HG02885 (cell line): ENCODE results near the gene ACADVL.

Experiments
- ATAC-seq: cut with Tn5 transposase; IDR thresholded peaks from one replicate; pipeline ENCODE4 v1.9.1; 2021; ENCODE audit warnings: mild to moderate bottlenecking; ENCODE audit not compliant: unreplicated experiment, poor library complexity

The ACADVL gene

GRCh38 chr17:7248796-7249195 is 29.1 kb downstream of the ACADVL start:
- no peak for ATAC-seq

DNA sequence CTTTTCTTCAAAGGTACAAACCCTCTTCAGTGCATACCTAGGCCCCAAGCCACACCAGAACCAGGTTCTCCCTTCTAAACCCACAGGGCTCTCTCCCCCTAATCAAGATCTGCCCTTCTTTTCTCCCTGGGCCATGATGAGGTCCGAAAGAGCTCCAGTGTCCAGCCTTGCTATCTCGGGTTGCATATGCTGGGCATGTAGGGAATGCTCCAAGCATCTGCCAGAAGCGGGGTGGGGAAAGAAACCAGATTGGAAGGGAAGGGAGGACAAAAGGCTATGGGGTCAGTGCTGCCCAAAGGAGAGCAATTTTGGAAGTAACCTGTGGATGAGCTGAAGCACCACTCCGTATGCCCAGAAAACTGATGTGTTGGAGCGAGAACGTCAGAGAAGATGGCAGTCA is 29.5 kb downstream of the ACADVL start:
- ATAC-seq, result no peak

GRCh38 chr17:7249830-7250229 is 30.1 kb downstream of the ACADVL start:
- no peak for ATAC-seq

DNA sequence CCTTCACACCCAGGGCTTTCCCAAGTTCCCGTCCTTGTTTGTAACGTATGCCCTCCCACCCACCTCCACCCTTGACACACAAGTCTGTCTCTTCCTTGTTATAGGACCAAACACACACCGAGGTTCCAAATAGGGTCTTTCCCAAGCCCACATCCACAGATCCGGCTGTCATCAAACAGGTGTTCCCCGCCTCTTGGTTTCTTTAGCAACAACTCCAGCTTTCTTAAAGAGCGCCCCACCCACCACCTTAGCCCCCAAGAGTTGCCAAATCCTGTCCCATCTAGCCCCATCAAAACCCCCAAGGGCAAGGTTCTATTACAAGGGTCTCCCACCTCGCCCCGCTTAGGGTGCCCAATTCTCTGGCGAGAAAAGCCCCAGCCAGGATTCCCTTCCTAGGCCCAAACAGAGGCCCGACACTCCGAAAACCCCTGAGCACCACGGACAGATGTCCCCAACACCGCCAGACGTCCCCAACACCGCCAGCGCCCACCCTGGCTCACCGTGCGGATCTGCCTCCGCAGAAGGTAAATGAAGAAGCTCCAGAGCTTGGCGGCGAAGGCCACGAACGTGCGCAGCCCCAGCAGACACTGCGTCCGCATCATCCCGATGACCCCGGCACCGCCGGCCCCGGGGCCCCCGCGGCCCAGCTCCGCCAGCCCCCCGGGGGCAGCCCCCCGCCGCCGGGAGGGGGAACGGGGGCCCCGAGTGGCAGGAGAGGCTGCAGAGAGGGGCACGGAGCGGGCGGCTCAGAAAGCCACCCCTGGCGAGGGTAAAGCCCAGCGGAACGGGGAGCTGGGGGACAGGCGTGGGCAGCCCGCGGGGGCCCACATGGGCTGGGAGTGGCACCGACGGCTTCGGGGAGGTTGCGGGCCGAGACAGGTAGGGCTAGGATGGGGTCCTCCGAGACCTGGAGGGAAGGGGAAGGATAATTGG is 31.2 kb downstream of the ACADVL start:
- ATAC-seq, result peak; percentile 6

DNA sequence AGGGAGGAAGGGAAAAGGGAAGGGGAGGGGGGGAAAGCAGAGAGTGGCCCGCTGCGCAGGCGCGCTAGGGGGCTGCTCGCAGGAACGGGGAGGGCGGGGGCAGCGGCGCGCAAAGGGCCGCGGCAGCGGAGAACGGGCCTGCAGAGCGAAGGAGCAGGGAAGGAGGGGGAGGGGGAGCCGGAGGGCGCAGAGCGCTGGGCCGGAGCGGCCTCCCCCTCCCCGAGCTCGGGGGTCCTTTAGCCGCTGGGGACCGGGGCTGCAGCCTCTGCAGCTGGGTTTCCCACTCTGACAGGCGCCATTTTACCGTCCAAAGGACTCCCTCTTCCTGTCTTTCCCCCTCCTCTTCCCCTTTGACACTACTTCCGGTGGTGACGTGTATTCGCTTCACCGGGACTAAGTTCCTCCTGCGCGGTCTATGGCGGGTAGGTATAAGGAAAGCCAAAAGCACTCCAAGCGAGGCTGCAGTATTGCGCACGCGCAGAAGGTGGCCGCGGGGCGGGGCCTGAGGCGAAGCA is 32.0 kb downstream of the ACADVL start, which contains the start of gene CTDNEP1:
Gene CTDNEP1 (minus strand): TSS at position 74 of the 515 bp plus-strand sequence. CDS start 438 bp downstream, outside the sequence.
- peak; percentile 84 for ATAC-seq

DNA sequence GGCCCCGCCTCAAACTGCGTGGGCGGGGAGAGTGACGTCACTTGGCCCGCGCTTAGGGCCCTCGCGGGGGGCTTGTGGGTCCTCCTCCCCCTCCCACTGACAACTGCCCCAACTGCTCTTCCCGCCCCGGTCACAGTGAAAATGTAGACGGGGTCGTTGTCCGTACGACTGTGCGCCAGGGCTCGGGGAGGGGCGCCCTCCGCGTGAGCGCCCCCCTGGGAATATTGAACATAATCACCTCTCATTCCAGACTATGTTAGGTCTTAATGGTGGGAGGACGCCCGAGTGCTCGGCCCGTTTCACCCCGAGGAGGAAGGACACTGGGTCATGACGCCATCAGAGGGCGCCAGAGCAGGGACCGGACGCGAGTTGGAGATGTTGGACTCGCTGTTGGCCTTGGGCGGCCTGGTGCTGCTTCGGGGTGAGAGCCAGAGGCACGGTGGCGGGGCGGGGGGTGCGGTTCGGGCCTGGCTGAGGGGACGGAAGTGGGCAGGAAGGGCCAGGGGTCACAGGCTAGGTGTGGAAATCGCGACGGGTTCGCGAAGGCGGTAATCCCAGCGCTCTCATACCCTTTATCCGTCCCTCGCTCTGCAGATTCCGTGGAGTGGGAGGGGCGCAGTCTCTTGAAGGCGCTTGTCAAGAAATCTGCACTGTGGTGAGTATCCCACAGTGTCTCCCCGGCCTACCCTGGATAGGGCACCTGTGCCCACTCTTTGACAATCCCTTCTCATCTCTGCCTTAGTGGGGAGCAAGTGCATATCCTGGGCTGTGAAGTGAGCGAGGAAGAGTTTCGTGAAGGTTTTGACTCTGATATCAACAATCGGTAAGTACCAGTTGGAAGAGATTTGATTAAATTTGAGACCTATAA is 32.7 kb downstream of the ACADVL start, which contains the start of gene ELP5:
Gene ELP5 (plus strand): TSS at position 40 of the 868 bp plus-strand sequence. CDS start 336 bp downstream, at position 376.
- peak; percentile 61 for ATAC-seq

- ATAC-seq, result no peak
Observed at GRCh38 chr17:7253082-7253481, 33.3 kb downstream of the ACADVL start.

GRCh38 chr17:7254511-7254910 is 34.8 kb downstream of the ACADVL start:
- no peak for ATAC-seq

- ATAC-seq, result no peak
Observed at GRCh38 chr17:7256766-7257456, 37.2 kb downstream of the ACADVL start.

DNA sequence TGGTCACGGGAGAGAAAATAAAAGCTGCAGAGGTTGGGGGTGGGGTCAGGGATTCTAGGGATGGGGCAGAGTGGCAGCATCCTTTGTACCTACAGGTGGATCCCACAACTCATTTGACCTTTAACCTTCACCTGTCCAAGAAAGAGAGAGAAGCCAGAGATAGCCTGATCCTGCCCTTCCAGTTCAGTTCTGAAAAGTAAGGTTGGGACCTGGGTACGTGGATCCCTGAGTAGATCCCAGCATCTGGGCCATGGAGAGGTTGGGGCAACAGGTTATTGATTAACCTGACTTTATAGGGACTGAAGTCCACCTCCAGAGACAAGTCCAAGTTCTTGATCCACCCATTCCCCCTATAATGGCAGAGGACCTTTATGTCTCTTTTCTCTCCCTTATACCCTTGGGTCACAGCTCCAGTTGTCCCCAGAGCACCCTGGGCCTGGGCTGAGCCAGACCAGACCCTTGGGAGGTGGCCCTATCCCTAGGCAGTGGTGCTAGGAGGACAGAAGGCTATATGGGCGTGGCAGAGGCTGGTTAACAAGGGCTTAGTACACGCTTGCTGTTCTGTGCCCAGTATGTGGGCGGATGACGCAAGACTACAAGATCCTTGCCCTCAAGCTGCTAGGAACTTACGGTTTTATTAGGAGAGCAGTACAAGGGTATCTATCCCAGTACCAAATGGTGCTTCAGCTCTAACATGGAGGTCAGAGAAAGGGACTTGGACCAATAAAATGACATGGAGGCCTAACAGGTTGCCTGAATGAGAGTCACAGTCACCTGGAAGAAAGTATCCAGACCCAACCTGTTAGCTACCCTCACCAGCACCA is 39.2 kb downstream of the ACADVL start:
- no peak for ATAC-seq

DNA sequence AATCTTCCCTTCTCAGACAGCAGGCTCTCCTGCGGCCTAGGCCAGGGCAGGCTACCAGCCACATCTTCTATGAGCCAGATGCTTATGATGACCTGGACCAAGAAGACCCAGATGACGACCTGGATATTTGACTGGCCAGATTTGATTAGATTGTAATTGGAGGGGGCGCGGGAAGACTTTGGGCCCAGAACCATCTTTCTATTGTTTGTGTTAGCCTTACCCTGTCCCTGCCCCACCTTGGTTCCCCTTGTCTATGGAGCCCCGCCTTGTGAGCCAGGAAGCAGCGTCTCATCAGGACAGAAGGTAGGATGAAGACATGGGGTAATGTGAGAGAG is 39.8 kb downstream of the ACADVL start:
- no peak for ATAC-seq

GRCh38 chr17:7260151-7260550 is 40.4 kb downstream of the ACADVL start:
- ATAC-seq, result no peak

DNA sequence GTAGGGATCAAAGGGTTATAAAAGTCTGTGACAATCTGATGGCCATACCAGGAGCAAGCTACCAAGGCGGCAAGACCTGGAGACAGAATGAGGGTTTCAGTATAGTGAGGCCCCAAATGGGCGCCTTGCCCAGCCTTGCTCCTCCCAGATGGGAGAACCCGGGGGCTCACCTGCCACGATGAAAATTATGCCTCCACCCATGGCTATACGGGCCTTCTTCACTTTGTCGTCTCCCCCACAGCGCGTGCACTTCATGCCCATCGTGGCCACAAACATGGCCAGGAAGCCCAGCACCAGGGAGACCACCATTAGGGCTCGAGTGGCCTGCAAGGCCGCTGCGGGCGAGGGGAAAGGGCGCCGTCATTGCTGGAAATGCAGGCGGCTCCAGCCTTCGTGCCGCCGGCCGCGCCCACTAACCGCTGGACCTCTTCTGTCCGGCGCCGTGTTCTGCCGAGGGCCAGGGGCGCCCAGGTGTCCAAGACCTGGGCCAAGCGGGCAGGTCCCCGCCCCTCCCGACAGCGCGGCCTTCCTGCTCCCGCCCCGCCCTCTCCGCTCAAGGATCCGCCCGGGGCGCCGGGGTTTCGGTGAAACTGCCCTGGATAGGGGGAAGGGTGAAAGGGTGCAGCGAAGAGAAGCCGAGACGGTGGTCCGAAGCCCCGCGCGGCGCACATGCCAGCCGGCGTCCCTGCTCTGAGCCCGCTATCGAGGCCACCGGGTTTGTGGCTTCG is 41.1 kb downstream of the ACADVL start:
- ATAC-seq, result no peak

DNA sequence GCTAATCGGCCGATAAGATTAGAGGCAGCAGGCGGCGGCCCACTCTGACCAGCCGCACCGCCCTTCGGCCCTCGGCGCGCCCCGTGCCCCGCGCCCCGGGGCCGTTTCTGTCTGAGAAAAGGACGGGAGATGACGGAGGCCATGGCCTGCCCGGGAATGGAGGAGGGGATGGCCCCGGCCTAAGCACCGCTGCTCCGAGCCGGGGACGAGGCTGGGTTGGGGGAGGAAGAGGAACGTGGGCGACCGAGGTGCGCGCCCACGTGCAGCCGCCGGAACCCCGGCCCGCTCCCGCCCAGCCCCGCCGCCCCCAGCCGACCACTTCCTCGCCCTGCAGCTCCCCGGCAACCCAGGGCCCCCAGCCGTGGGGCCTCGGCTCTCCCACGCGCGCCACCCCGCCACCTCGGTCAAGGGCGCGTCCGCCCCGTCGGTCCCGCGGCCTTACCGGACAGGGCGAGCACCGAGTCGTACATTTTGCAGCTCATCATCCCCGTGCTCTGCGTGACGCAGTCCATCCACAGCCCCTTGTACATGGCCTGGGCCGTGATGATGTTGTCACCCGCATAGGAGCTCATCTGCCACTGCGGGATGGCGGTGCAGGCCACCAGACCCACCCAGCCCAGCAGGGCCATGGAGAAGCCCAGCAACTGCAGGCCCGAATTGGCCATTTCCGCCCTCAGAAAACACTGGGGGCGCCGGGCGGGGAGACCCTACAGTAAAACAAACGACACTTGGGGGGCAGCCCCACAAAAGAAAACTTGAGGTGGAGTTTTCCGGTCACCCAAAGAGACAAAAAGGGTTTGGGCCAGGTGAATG is 41.8 kb downstream of the ACADVL start:
- ATAC-seq, result no peak

GRCh38 chr17:7262192-7262934 is 42.6 kb downstream of the ACADVL start, which contains the start of gene CLDN7:
Gene CLDN7, minus strand, starts transcription at chr17:7262478. Its CDS starts 435 bp downstream, at chr17:7262043.
- no peak for ATAC-seq

DNA sequence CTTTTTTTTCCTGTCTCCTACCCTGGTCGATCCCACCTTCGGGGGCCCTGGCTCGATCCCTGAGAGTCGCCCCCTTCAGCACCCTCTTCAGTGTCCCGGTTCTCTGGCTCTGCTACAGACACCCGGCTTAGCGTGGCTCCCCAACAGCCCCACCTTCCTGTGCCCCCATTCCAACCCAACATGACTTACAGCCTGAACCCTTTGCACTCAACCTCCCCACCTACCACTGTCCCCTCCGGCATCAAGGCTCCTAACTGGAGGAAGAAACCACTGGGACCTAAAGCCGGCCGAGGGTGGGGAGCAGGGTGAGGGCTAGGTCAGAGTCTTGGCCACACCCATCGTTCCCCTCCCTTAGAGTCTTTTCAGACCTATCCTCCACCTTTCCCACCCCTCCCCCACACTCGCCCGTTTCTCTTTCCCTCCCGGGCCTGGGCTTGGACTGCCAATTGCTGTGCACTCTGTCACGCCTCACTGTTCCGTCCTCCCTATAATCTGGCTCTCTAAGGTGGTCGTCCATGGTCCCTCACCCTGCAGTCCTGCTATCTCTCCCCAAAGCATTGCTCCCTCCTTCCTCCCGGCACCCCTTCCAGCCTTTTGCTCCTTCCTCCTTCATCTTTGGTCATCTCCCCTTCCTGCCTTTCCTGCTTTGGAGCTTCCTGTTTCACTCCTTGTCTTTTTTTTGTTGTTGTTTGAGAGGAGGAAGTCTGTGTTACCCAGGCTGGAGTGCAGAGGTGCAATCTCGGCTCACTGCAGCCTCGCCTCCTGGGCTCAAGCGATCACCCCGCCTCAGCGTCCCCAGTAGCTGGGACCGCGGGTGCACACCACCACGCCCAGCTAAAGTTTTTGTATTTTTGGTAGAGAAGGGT is 43.4 kb downstream of the ACADVL start:
- no peak for ATAC-seq
